Measurements from ENCODE around the gene NDUFB10.

NDUFB10 gene

DNA sequence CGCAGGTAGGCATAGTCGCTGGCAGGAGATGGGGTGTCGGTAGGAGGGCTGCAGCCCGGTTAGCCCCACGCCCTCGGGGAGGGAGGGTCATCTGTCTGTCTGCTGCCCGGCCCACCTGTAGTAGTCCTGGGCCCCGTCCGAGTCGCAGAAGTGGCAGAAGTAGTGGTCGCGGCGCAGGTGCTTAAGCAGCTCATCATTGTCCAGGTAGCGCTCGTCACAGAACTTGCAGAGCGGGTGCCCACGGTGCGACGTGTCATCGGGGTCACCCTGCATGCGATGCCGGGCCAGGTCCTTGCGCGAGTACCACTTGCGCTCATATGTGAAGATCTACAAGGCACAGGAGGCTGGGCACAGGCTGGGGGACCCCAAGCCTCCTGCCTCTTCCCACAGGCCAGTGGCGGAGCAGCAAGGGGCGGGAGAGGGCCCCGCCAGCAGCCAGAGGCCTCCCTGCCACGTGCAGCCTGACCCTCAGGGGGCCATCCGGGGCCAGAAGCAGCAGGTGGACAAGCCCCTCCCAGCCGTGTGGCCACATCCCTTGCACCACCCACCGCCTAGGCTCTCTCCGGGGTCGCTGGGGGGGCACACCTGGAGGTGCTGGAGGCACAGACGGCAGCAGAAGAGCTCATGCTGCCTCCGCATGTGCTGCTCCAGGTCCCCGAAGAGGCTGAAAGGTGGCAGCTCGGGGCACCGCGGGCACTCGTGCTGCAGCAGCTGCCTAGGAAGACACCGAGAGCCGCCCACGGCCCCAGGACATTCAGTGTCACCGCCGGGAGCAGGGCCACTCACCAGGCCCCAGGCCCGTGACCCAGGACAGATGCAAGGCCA lies 43.3 kb downstream of the NDUFB10 start:
- DNase-seq (ENCODE audit: low read depth in 2 of 2): no peak

DNA sequence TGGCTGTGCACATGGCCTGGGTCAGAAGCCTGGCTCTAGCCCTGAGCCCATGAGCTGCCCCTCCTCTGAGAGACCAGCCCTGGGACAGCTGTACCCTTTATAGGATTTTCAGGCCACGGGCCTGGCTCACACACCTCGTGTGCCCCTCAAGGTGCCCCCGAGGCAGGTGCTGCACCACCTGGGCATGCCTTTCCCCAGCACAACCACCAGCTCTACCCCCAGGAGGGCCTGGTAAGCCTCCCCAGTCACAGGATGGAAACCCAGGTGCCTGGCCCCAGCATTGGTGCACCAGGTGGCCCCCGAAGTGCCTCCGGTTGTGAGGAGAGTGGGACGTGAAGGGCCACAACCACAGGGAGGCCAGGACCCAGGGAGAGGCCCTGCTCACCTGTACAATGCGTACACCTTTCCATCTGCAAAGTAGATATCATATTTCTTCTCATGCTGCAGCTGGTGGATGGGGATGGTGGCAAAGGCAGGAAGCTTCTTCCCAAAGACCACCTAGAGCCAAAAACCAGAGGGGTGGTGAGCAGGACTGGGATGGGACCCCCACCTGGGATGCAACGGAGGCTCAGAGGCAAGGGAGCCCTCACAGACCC lies 44.0 kb downstream of the NDUFB10 start:
- DNase-seq (ENCODE audit: low read depth in 2 of 2): no peak

DNA sequence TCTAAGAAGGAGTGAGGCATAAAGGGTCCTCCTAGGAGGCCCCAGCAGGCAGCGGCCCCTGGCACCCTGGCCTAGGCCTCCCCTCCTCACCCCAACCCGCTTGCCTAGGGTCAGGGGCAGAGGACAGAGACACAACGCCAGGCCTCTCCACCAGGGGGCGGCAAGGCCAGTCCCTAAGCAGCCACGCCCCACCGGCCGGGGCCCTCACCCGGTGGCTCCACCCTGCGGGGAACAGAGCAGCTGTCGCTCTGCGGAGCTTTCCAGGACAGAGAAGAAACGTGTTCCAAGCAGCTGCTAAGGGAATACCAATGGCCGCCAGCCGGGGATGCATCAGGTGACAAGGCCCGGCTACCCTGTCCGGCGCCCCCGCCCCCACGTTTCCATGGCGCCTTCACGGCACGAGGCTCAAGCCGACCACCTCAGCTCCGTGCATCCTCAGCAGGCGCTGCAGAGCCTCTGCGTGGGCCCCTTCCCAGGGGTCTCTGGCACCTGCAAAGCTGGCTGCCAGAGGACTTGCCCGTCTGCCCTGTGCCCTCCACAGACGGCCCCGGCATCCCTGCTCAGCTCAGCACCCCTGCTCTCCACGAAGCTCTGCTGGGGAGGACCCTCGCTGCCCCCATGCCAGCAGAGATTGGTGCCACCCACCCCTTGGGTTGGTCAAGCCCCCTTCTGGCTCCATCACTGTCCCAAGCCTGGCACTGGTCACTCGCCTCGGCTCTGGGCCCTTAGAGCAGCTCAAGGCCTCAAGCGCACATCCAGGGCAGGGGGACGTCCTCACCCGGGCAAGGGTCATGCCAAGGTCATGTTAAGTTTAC lies 44.7 kb downstream of the NDUFB10 start:
- peak; percentile 62 to 65 for DNase-seq (ENCODE audit: low read depth in 2 of 2)

DNA sequence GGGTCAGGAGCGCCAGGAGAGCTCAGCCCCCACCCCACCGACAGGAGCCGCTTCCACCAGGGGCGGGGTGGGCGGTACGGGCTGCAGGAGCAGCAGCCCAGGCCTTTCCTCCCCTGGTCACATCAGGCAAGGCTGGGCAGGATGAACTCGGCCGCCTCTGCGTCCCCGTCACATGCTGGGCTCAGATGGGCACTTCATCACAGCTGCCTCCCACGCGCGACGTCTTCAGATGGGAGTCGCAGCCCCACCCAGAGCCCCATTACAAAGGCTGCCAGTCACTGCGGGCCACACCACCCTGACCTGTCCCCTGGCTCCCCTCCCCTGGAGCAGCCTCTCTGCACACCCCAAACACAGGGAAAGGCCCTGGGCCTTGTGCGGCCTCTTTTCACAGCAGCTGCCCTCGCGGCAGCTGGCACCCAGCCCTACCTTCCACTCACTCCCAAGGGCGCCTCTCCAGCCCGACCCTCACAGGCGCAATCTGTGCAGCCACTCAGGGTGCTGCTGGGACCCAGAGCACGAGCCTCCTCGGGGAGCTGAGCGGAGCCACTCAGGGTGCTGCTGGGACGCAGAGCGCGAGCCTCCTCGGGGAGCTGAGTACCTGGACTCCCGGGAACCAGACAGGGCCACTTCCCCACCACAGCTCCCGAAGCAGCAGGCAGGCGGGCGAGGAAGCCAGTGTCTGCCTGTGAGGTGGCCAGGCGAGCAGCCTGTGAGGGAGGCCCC lies 45.6 kb downstream of the NDUFB10 start:
- DNase-seq (ENCODE audit: low read depth in 2 of 2): no peak

DNA sequence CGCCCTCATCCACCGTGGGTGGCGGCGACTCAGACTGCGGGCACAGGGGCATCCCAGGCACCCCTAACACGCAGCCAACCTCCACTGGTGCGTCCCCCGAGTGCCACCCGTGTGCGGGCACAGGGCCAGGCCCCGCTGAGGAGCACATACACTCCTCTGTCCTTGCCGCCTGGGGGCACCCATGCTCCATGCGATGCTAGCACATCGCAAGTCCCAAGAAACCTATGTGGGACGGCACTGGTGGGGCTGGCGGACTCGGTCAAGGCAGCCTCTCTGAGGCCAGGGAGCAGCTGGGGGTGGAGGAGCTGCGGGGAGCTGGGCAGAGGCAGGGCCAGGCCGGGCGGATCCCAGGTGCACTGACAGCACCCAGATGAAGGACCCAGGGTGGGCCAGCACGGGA lies 46.3 kb downstream of the NDUFB10 start:
- DNase-seq (ENCODE audit: low read depth in 2 of 2): no peak

DNA sequence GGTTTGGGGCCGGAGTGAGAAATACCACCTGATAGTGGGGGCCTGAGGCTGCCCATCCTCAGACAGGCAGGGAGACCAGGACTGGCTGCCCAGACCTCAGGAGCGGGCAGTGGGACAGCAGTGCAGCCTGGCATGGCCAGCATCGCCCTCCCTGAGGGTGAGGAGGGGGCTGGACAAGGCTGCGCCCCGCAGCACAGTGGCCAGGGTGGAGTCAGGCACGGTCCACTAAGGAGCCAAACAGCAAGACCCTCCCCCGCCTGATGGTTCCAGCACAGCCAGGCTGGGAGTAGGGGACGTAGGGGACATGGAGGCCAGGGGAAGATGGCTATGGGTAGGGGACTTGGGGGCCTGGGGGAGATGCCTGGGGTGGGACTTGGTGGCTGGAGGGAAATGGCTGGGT lies 47.0 kb downstream of the NDUFB10 start:
- no peak for DNase-seq (ENCODE audit: low read depth in 2 of 2)

DNA sequence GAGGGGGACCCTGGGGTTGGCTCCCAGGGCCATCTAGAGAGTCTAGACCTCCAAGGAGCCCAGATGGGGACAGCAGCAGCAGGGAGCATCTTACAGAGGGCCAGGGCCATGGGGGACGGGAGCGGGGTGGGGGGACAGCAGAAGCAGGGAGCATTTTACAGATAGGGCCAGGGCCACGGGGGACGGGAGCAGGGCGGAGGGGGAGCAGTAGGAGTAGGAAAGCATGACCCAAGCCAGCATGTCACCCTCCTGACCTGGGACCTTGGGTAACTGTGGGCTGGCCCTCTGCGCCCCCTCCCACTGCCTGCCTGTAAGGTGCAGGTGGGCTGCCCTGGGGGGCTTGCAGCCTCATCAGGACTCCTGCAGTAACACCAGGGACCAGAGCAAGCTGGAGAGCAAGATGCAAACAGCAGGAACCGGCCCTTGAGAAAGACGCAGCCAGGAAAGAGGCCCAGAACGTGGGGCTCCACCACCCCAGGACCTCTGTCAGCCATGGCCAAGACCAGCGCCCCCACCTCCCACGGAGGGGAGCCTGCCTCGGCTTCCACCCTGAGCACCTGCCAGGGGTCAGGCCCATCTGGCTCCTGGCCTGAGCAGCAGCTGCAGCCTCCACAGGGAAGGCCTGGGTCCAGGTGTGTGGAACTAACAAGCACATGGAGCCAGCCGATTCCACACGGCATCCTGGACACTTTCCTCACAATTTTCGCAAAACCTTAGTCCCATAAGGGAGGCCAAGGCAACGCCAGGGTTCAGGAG lies 47.9 kb downstream of the NDUFB10 start:
- DNase-seq (ENCODE audit: low read depth in 2 of 2): no peak

DNA sequence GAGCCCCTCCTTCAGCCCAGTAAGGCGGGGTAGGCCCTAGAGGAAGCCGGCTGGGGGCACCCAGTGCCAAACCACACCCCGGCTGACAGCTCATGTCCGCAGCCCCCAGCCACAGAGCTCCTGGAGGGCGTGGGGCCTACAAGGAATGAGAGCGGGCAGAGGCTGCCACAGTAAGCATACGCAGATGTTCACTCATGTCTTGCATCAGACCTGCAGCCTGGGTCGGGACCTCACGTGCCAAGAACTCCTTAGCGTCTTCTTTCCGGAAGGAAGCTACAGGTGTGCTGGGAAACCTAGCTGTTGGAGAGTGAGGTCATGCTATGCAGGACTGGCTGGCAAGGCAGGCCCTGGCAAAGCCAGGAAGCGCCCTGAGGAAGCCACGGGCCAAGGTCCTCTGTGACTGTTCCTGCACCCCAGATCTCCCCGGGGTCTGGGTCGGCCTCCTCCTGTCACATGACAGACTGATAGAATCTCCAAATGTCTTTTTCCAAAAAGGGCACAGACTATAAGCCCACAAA lies 48.7 kb downstream of the NDUFB10 start:
- no peak for DNase-seq (ENCODE audit: low read depth in 2 of 2)

DNA sequence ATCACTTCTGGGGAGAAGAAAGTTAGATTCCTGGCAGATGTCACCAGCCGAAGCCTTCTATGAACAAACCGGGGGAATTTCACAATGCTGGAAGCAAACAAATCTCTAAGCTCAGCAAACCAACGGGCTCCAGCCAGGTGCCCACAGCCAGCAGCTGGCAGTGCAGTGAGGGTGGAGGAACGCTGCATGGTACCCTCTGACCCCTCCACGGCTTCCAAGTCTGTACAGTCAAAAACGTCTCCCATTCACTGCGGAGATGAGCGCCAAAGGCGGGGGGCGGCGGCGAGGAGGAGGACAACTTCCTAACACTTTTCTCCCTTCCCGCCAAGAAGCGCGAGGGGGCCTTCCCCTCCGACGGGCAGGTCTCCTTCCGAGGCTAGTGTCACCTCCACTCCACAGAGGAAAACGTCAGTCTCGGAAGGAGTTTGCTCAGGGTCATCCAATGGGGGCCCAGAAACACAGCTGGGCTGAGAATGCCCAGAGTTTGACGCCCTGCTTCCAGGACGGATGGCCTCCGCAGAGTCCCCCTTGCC lies 49.4 kb downstream of the NDUFB10 start:
- DNase-seq (ENCODE audit: low read depth in 2 of 2): no peak

DNA sequence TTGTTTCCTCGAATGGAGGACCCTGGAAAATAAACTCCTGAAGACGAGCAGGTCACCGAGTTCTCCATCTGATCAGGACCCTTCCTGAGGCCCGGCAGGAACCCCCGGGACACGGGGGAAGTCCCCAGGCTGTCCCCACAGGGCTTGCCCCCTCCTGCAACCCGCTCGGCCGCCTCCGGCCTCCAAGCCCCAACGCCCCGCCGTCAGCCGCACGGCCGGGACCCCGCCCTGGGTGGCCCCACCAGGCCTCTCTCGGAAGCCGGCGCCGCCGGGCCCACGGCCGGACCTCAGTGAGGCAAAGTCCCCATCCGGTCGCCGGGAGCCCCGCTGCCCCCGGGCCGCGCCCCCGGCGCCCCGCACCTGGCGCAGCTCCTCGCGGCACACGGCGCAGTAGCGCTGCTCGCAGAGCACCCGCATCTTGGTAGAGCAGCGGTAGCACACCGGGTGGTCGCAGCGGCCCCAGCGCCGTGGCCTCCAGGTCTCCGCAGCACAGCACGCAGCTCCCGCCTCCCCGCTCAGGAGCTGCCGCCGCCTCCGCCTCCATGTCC lies 49.9 kb downstream of the NDUFB10 start:
- DNase-seq (ENCODE audit: low read depth in 2 of 2): no peak

DNA sequence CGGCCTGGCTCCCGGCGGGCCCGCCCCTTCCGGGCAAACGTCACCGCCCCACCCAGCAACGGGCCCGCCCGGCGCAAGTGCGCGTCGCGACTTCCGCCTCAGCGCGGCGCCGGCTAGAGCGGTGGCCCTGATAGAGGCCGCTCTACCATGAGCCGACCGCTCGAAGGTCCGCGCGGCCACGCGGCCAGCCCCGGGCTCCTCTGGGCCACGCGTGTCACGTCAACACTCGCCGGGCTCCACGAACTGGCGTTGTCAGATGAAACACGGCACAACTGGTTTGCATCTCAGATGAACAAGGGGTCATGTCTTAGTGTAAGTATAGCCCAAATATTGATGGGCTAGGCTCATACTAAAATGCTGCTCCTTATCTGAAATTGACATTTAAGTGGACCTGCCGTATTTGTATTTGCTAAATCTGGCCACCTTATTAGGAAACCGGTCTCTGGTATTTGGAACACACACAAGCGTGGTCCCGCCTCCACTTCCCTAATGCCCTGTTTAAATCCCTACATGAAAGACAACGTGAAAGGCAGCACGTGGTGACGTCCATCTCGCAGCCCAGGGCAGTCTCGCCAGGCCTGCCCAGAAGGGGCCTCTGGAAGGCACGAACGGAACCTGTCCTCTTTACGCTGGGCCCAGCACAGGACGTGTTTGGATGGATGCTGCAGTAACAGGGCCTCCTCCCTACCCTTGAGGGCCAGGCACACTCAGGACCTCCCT lies 50.6 kb downstream of the NDUFB10 start, which contains the start of gene ZNF598:
ZNF598 (minus strand) TSS at position 31 of the 720 bp plus-strand sequence.
- DNase-seq (ENCODE audit: low read depth in 2 of 2): peak; percentile 50 to 63
